Glutamatergic neuron (in vitro differentiated cells): ENCODE data around the gene SRSF11. TPM values are rescaled to one million over a fixed set of nuclear protein-coding genes. Genes with fewer than 3 reads are reported as not detected.

Experiments
- DNase-seq: peaks from one replicate; pipeline ENCODE4 v3.0.0; 2022
- H3K27ac Mint-ChIP-seq: one replicate; pipeline ENCODE4 v1.8.0; 2020; ENCODE audit warnings: mild to moderate bottlenecking, mixed read lengths, inconsistent platforms; ENCODE audit not compliant: unreplicated experiment
- H3K27me3 Mint-ChIP-seq: one replicate; pipeline ENCODE4 v1.8.0; 2020; ENCODE audit warnings: mild to moderate bottlenecking, moderate library complexity, mixed read lengths, inconsistent platforms; ENCODE audit not compliant: unreplicated experiment
- H3K36me3 Mint-ChIP-seq: one replicate; pipeline ENCODE4 v1.8.0; 2020; ENCODE audit warnings: mild to moderate bottlenecking, mixed read lengths, inconsistent platforms; ENCODE audit not compliant: unreplicated experiment
- H3K4me1 Mint-ChIP-seq: one replicate; pipeline ENCODE4 v1.8.0; 2020; ENCODE audit warnings: mild to moderate bottlenecking, low read depth, mixed read lengths, inconsistent platforms; ENCODE audit not compliant: unreplicated experiment
- H3K4me3 Mint-ChIP-seq: one replicate; pipeline ENCODE4 v1.8.0; 2020; ENCODE audit warnings: mild to moderate bottlenecking, mixed read lengths, inconsistent platforms; ENCODE audit not compliant: unreplicated experiment
- H3K9me3 Mint-ChIP-seq: one replicate; pipeline ENCODE4 v1.8.0; 2020; ENCODE audit warnings: mild to moderate bottlenecking, moderate library complexity, mixed read lengths, inconsistent platforms; ENCODE audit not compliant: unreplicated experiment
- total RNA-seq: library from RNA; stranded (reverse); fragmentation: NEBNext Ultra II Directional; extraction: Animal tissue kit (Norgen Biotek cat#: 25700); gene quantifications from one replicate; pipeline ENCODE4 v1.2.1, GENCODE V29; 2021; ENCODE audit not compliant: unreplicated experiment
- TF ChIP-seq, protein P1 (sequence below): fragments of 200-600 bp; sonication (generic); IDR thresholded peaks from one replicate; pipeline ENCODE4 v1.5.0; 2021; ENCODE audit not compliant: partially characterized antibody, unreplicated experiment

Gene SRSF11
- total RNA-seq, 1 donor from 2014 or later = 265 TPM

DNA sequence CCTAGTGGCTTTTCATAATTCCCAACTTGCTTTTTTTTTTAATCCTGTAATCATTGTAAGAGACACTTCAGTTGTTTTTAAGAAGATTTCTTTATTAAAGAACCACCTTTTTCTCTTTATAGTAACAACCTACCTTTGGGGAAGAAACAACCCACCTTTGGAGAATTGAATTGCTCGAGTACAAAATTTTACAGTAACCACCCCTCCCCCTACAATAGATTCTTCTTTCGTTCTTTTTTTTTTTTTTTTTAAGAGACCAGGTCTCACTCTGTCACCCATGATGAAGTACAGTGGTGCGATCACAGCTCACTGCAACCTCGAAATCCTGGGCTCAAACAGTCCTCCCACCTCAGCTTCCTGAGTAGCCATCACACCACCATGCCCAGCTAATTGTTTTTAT, 13.7 kb upstream of the SRSF11 start:
- Mint-ChIP-seq H3K9me3 (peaks cover 12% of the 10 kb centered on the region), H3K4me3 (peak overlapping the region; percentile 96), H3K27ac (no peak overlapping the region), H3K4me1 (peaks cover 5% of the 10 kb centered on the region), H3K27me3 (peaks cover 9% of the 10 kb centered on the region), H3K36me3 (no peaks in the 10 kb centered on the region)
- TF ChIP-seq, protein P1, sequence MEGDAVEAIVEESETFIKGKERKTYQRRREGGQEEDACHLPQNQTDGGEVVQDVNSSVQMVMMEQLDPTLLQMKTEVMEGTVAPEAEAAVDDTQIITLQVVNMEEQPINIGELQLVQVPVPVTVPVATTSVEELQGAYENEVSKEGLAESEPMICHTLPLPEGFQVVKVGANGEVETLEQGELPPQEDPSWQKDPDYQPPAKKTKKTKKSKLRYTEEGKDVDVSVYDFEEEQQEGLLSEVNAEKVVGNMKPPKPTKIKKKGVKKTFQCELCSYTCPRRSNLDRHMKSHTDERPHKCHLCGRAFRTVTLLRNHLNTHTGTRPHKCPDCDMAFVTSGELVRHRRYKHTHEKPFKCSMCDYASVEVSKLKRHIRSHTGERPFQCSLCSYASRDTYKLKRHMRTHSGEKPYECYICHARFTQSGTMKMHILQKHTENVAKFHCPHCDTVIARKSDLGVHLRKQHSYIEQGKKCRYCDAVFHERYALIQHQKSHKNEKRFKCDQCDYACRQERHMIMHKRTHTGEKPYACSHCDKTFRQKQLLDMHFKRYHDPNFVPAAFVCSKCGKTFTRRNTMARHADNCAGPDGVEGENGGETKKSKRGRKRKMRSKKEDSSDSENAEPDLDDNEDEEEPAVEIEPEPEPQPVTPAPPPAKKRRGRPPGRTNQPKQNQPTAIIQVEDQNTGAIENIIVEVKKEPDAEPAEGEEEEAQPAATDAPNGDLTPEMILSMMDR = no peak
- no peak for DNase-seq

DNA sequence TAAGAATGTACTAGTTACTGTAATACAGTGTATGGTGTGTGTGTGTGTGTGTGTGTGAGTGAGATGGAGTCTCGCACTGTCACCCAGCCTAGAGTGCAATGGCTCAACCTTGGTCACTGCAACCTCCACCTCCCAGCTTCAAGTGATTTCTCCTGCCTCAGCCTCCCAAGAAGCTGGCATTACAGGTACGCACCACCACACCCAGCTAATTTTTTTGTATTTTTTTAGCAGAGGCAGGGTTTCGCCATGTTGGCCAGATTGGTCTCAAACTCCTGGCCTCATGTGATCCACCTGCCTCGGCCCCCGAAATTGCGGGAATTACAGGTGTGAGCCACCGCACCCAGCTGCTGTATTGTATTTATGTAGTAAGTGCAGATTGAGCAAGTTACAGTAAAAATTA, 12.9 kb upstream of the SRSF11 start:
- TF ChIP-seq, protein P1 = no peak
- Mint-ChIP-seq H3K27ac (no peak overlapping the region), H3K9me3 (peaks cover 12% of the 10 kb centered on the region), H3K27me3 (peaks cover 9% of the 10 kb centered on the region), H3K4me3 (no peak overlapping the region), H3K36me3 (no peaks in the 10 kb centered on the region), H3K4me1 (peaks cover 3% of the 10 kb centered on the region)
- no peak for DNase-seq

DNA sequence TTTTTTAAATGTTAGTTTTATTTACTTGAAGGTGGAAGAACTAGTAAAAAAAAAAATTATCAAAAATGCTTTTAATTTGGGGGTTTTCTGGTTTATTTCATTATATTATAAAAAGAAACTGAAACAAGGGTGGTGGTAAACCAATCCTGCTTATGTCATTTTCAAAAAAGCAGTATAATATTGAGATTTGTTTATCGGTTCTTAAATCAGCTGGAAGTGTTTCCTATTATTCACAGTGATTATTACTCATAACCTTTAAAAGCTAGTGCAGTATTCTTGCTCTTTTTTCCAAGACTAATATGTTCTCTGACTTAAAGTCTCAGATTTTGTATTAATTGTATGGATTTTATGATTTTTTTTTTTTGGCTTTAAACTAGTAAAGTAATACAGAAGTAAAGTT, 10.4 kb upstream of the SRSF11 start:
- TF ChIP-seq, protein P1 = no peak
- no peaks in the 10 kb centered on the region for H3K36me3 Mint-ChIP-seq
- H3K4me1 Mint-ChIP-seq = no peaks in the 10 kb centered on the region

DNA sequence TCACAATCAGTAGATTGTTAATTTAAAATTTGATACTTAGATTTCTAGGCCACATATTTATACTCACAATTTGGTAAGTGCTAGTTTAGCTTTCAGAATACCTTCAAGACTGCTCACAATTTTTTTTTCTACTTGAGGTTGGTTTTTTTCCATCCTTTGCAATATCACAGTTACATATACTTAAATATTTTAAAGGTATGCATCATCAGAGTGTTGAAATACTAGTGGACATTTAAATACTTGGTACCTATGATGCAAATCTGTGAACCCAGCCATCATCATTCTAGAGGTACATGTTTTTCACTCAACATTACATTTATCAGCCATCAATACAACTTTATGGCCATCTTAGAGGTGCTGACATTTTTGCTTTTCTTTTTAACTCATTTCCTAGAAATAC, 9.6 kb upstream of the SRSF11 start:
- Mint-ChIP-seq H3K4me1 (no peaks in the 10 kb centered on the region), H3K4me3 (no peak overlapping the region), H3K27ac (no peak overlapping the region), H3K27me3 (peaks cover 4% of the 10 kb centered on the region), H3K9me3 (peaks cover 2% of the 10 kb centered on the region), H3K36me3 (no peaks in the 10 kb centered on the region)
- TF ChIP-seq, protein P1 = no peak
- no peak for DNase-seq

More for the DNA sequence above, 10.4 kb upstream of the SRSF11 start:
- Mint-ChIP-seq H3K4me3 (no peak overlapping the region), H3K27ac (no peak overlapping the region), H3K27me3 (peaks cover 4% of the 10 kb centered on the region), H3K9me3 (peaks cover 4% of the 10 kb centered on the region)
- no peak for DNase-seq

DNA sequence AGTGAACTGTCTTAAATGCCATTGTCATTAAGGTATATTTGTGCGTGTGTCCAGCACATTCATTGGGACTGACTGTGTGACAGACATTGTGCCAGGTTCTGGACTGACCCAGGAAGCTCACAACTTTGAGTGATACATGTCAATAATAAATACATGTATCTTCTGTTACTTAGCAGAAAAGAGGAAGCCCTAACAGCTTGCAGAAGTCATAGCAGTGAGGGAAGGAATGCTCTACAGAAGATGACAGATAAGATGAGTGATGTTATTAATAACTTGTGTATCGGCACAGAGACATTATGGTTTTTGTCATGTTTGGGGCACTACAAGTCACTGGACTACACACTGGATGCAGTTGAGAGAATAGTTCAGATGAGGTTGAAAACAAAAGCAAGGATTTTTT, 1.2 kb upstream of the SRSF11 start:
- DNase-seq = no peak
- Mint-ChIP-seq H3K27ac (no peak overlapping the region), H3K4me3 (no peak overlapping the region), H3K36me3 (no peaks in the 10 kb centered on the region), H3K9me3 (peaks cover 4% of the 10 kb centered on the region), H3K27me3 (no peaks in the 10 kb centered on the region), H3K4me1 (peaks cover 14% of the 10 kb centered on the region)
- TF ChIP-seq, protein P1 = no peak
